ENCODE data around the gene ZMYM5. TPM values are rescaled to one million over a fixed set of nuclear protein-coding genes. Genes with fewer than 3 reads are reported as not detected.
"Not testable (repeated sequence)": the region's sequence is repeated elsewhere in the genome, so short reads cannot be mapped to it uniquely, and the experiment has no call there.

The ZMYM5 gene
- total and polyA plus RNA-seq, 2 of the 4 experiments (the other 2 are of a cell fraction) = 7.0 to 10.2 TPM

GRCh38 chr13:19782727-19783682 is 80.4 kb downstream of the ZMYM5 start, which contains the start of gene PSPC1:
Gene PSPC1 (minus strand): TSS chr13:19782945. CDS start chr13:19782757, 188 bp downstream.
- CTCF ChIA-PET; H2BK15ac ChIP-seq (ENCODE audit: low read depth, low read length); H3K9me1 ChIP-seq (ENCODE audit: insufficient read depth, low read length); H3K4me1 ChIP-seq (ENCODE audit: control insufficient read depth, insufficient read depth, low read length); H3K27me3 ChIP-seq (ENCODE audit: control insufficient read depth, insufficient read depth, low read length); H3K79me1 ChIP-seq (ENCODE audit: low read depth in 1 of 2, low read length in 2 of 2); H2BK20ac ChIP-seq (ENCODE audit: low read depth, low read length); POLR2A ChIA-PET (ENCODE audit: unreplicated experiment); dilution Hi-C loops (cut with HindIII; ENCODE audit: low sequenced_read_pairs, unreplicated experiment); H3K36me3 ChIP-seq (ENCODE audit: control insufficient read depth, insufficient read depth, low read length); BruUV-seq (replicated peaks); H3K9me3 ChIP-seq (ENCODE audit: control insufficient read depth, insufficient read depth, low read length); in situ Hi-C loops (cut with MboI; ENCODE audit: low sequenced_read_pairs): not testable (repeated sequence)
- Histone ChIP-seq H2AK5ac (ENCODE audit: low read depth, low read length) (peak within 1 kb of the TSS; percentile 72), H4K91ac (ENCODE audit: insufficient read depth, low read depth, low read length) (peak within 1 kb of the TSS; percentile 81), H4K5ac (ENCODE audit: low read depth, low read length) (peak within 1 kb of the TSS; percentile 86), H3K4me3 (ENCODE audit: insufficient read depth, low read depth, low read length) (peak within 1 kb of the TSS; percentile 80), H3K18ac (ENCODE audit: low read depth, low read length) (peak within 1 kb of the TSS; percentile 72), H3K27ac (ENCODE audit: insufficient read depth, low read length) (peak within 1 kb of the TSS; percentile 91), H4K8ac (ENCODE audit: low read depth in 2 of 2, low read length in 2 of 2) (peak within 1 kb of the TSS; percentile 82 to 96), H3K4ac (ENCODE audit: low read depth, low read length) (peak within 1 kb of the TSS; percentile 78), H3K23ac (ENCODE audit: low read depth, low read length) (peak within 1 kb of the TSS; percentile 98), H3K56ac (ENCODE audit: extremely low read depth, insufficient read depth, low read length) (peak within 1 kb of the TSS; percentile 93), H2AK9ac (replicated peaks; ENCODE audit: low read depth, low read length, poor library complexity) (peak within 1 kb of the TSS; percentile 94), H3K9ac (ENCODE audit: low read depth, low read length) (peak within 1 kb of the TSS; percentile 94), H4K20me1 (ENCODE audit: insufficient read depth, low read length) (peaks cover 11% of the 10 kb centered on the region), H3K14ac (replicated peaks; ENCODE audit: low read depth, low read length) (peak within 1 kb of the TSS; percentile 92), H2BK5ac (ENCODE audit: low read depth, low read length, poor library complexity, severe bottlenecking) (peak within 1 kb of the TSS; percentile 86), H2BK120ac (ENCODE audit: low read depth, low read length) (peak within 1 kb of the TSS; percentile 49; the same call in 1 of the 2 replicates), H3K4me2 (ENCODE audit: low read depth, low read length) (peak within 1 kb of the TSS; percentile 100), H2AFZ (replicated peaks; ENCODE audit: low read length, poor library complexity) (peak within 1 kb of the TSS; percentile 89)
- intact Hi-C loops (cut with micrococcal nuclease) = loop anchor here (2.0 to 5.0 kb wide), 2 partner anchors 79 to 176 kb away; partner anchors contain the start of genes ZMYM2 and ZMYM5
- peak; percentile 93 for DNase-seq
- WGBS, 2 experiments (ENCODE audit: extremely low coverage in 2 of 2, insufficient read length in 1 of 2) = 0% methylated on average over 18 of the region's 50 CpGs; no CpG with 5 or more reads in 1 of the 2 experiments
- peak; percentile 95 for ATAC-seq (ENCODE audit: low read depth)
- TF ChIP-seq POLR2A (IDR thresholded peaks at IDR 0.05; ENCODE audit: low read depth, low read length) = peak; percentile 88
- 0 out of 2 replicates have a peak, but pooled peaks have one; percentile 8 for TF ChIP-seq MAZ (IDR thresholded peaks at IDR 0.05; ENCODE audit: borderline replicate concordance, low read depth, low read length)

Measured in IMR-90 (cell line).